Loucy (cell line): ENCODE measurements around the gene RPL22L1.
"Not testable (repeated sequence)": the region's sequence is repeated elsewhere in the genome, so short reads cannot be mapped to it uniquely, and the experiment has no call there.

Source experiments
- H2AFZ ChIP-seq: fragments of 200-600 bp; sonication (generic); 2 replicates; pipeline ENCODE4 v1.6.0; 2016; ENCODE audit warnings: antibody characterized with exemption, mild to moderate bottlenecking, low read length, moderate library complexity
- H3F3A ChIP-seq: fragments of 200-600 bp; 2 replicates; pipeline ENCODE4 v1.6.0; 2016; ENCODE audit warnings: antibody characterized with exemption, low read depth, mild to moderate bottlenecking
- H3K27me3 ChIP-seq: fragments of 200-600 bp; sonication (generic); 2 replicates; pipeline ENCODE4 v1.6.1; 2014; ENCODE audit warnings: low read length, mild to moderate bottlenecking; ENCODE audit not compliant: insufficient read depth, poor library complexity, severe bottlenecking
- H3K36me3 ChIP-seq: fragments of 200-600 bp; sonication (generic); 2 replicates; pipeline ENCODE4 v1.6.1; 2016; ENCODE audit warnings: low read length; ENCODE audit not compliant: insufficient read depth
- H3K4me1 ChIP-seq: fragments of 200-600 bp; sonication (generic); 2 replicates; pipeline ENCODE4 v1.5.1; 2014; ENCODE audit warnings: low read length, mild to moderate bottlenecking; ENCODE audit not compliant: insufficient read depth, poor library complexity, severe bottlenecking
- H3K4me2 ChIP-seq: fragments of 200-600 bp; sonication (generic); 2 replicates; pipeline ENCODE4 v1.6.0; 2014; ENCODE audit warnings: antibody characterized with exemption, low read length, low read depth, mild to moderate bottlenecking; ENCODE audit not compliant: poor library complexity, severe bottlenecking
- H3K4me3 ChIP-seq: fragments of 200-600 bp; sonication (generic); 2 replicates; pipeline ENCODE4 v1.5.1; 2014; ENCODE audit warnings: low read length, mild to moderate bottlenecking, mixed read lengths; ENCODE audit not compliant: poor library complexity, severe bottlenecking
- H3K79me2 ChIP-seq: fragments of 200-600 bp; sonication (generic); 2 replicates; pipeline ENCODE4 v1.6.1; 2014; ENCODE audit warnings: low read length; ENCODE audit not compliant: insufficient read depth
- H3K9ac ChIP-seq: fragments of 200-600 bp; sonication (generic); 2 replicates; pipeline ENCODE4 v1.6.0; 2014; ENCODE audit warnings: mild to moderate bottlenecking, low read depth, low read length, moderate library complexity; ENCODE audit not compliant: poor library complexity, severe bottlenecking
- H3K9me2 ChIP-seq: fragments of 200-600 bp; sonication (generic); replicated peaks from 2 replicates; pipeline ENCODE4 v1.6.1; 2016; ENCODE audit warnings: low read depth, low read length, mixed read lengths
- H3K9me3 ChIP-seq: fragments of 200-600 bp; sonication (generic); 2 replicates; pipeline ENCODE4 v1.6.1; 2014; ENCODE audit warnings: mild to moderate bottlenecking, antibody characterized with exemption, low read length, low read depth; ENCODE audit not compliant: insufficient read depth
- H4K20me1 ChIP-seq: fragments of 200-600 bp; sonication (generic); 2 replicates; pipeline ENCODE4 v1.6.0; 2014; ENCODE audit warnings: antibody characterized with exemption, low read length, mild to moderate bottlenecking; ENCODE audit not compliant: insufficient read depth, poor library complexity, severe bottlenecking
- EZH2phosphoT487 ChIP-seq: fragments of 200-600 bp; IDR thresholded peaks from 2 replicates; pipeline ENCODE4 v1.6.1; 2018; ENCODE audit warnings: antibody characterized with exemption, mild to moderate bottlenecking, moderate library complexity, borderline replicate concordance
- TF ChIP-seq, protein P1 (sequence below): fragments of 200-600 bp; sonication (generic); conservative IDR thresholded peaks from 2 replicates; pipeline ENCODE4 v1.5.1; 2014; ENCODE audit warnings: mild to moderate bottlenecking, antibody characterized with exemption, low read length

The RPL22L1 gene

DNA sequence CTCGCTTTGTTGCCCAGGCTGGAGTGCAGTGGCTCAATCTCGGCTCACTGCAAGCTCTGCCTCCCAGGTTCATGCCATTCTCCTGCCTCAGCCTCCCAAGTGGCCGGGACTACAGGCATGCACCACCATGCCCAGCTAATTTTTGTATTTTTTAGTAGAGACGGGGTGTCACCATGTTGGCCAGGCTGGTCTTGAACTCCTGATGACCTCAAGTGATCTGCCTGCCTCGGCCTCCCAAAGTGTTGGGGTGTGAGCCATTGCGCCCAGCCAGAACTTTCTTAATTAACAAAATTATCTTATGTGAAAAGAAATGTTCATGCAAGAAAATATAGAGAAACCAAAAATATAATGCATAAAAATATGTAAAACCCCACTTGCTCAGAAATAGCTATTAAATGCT, 7.3 kb upstream of the RPL22L1 start:
- not testable (repeated sequence) for H4K20me1 ChIP-seq, H3K79me2 ChIP-seq, H3K9me2 ChIP-seq, H3K36me3 ChIP-seq, H3K9ac ChIP-seq, H3K4me1 ChIP-seq, H2AFZ ChIP-seq, H3K27me3 ChIP-seq, H3K9me3 ChIP-seq, H3F3A ChIP-seq, H3K4me3 ChIP-seq, H3K4me2 ChIP-seq

DNA sequence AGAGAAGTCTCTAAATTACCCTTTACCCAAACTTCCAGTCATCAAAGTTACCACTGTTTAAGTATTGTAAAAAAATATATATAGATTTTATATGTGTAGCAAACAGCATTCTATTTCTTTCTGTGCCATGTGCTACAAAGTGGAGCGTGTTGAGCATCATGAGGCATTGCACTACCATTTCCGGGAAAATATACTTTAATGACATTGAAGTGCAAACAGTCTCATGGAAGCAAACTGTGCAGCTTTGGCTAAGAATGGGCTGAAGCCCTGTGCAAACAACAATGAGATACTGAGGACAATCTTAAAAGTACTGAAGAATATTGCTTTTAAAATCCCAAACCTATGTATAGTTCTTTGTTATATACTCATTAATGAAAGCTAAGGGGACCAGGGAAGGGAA, 6.5 kb upstream of the RPL22L1 start:
- Histone ChIP-seq H3K4me1 (peaks cover 4% of the 10 kb centered on the region), H3F3A (no peaks in the 10 kb centered on the region), H3K9ac (no peak overlapping the region), H3K9me2 (no peaks in the 10 kb centered on the region), H3K4me2 (no peak overlapping the region), H3K79me2 (no peaks in the 10 kb centered on the region), H3K4me3 (no peak overlapping the region), H3K9me3 (no peaks in the 10 kb centered on the region), H3K36me3 (no peaks in the 10 kb centered on the region), H4K20me1 (no peaks in the 10 kb centered on the region), H3K27me3 (no peaks in the 10 kb centered on the region), H2AFZ (no peak overlapping the region)
- TF ChIP-seq, protein P1, sequence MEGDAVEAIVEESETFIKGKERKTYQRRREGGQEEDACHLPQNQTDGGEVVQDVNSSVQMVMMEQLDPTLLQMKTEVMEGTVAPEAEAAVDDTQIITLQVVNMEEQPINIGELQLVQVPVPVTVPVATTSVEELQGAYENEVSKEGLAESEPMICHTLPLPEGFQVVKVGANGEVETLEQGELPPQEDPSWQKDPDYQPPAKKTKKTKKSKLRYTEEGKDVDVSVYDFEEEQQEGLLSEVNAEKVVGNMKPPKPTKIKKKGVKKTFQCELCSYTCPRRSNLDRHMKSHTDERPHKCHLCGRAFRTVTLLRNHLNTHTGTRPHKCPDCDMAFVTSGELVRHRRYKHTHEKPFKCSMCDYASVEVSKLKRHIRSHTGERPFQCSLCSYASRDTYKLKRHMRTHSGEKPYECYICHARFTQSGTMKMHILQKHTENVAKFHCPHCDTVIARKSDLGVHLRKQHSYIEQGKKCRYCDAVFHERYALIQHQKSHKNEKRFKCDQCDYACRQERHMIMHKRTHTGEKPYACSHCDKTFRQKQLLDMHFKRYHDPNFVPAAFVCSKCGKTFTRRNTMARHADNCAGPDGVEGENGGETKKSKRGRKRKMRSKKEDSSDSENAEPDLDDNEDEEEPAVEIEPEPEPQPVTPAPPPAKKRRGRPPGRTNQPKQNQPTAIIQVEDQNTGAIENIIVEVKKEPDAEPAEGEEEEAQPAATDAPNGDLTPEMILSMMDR = no peak
- TF ChIP-seq EZH2phosphoT487 = no peak

DNA sequence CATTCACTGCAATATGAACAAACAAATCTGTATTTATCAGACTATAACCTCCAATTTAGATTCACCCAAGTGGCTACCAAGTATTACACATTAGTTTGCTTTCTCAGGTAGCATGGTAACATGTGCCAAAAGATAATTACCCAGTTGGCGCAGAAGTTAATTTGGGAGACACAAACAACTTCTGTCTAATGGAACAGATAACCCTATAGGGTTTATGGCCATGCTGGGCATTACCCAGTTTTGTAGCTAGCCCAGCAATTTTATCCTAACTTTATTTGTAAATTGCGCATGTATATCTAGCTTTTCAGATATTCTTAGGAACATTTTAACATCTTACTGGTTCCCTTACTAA, 780 bp downstream of the RPL22L1 start:
- TF ChIP-seq, protein P1 = no peak
- TF ChIP-seq EZH2phosphoT487 = no peak
- peak overlapping the region; percentile 98 for H3K4me3 ChIP-seq
- peaks cover 31% of the 10 kb centered on the region for H4K20me1 ChIP-seq
- H3K4me2 ChIP-seq = peak overlapping the region; percentile 96
- peaks cover 12% of the 10 kb centered on the region for H3F3A ChIP-seq
- H3K27me3 ChIP-seq = no peaks in the 10 kb centered on the region
- H3K9ac ChIP-seq = peak overlapping the region; percentile 99
- H3K9me2 ChIP-seq = no peaks in the 10 kb centered on the region
- H3K36me3 ChIP-seq = peaks cover 35% of the 10 kb centered on the region
- H3K9me3 ChIP-seq = no peaks in the 10 kb centered on the region
- H2AFZ ChIP-seq = peak overlapping the region; percentile 5; the same call in 1 of the 2 replicates
- peaks cover 40% of the 10 kb centered on the region for H3K4me1 ChIP-seq
- H3K79me2 ChIP-seq = peaks cover 42% of the 10 kb centered on the region

DNA sequence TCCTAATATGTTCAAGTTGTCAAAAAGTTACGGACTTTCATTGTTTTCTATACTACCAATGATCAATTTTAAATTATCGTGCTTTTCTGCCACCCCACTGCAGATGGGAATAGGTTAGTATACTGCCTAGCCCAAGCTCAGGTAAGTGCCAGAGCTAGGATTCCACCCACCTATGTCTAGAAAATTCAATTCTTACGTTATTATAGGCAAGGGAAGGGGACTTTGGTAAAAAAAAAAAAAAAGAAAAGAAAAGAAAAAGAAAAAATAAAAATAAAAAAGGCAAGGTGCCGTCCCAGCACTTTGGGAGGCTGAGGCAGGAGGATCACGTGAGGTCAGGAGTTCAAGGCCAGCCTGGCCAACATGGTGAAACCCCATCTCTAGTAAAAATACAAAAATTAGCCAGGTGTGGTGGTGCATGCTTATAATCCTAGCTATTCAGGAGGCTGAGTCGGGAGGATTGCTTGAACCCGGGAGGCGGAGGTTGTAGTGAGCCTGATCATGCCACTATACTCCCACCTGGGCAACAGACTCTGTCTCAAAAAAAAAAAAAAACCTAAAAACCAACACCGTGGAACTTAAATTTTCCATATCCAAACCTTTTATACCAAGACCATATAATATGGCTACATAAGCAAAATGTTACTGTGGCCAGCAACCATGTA, 1.3 kb downstream of the RPL22L1 start:
- Histone ChIP-seq H3K27me3 (no peaks in the 10 kb centered on the region), H3K4me1 (peaks cover 40% of the 10 kb centered on the region), H3K4me3 (peak overlapping the region; percentile 98), H3F3A (peaks cover 12% of the 10 kb centered on the region), H3K9ac (peak overlapping the region; percentile 99), H3K4me2 (peak overlapping the region; percentile 96), H3K9me3 (no peaks in the 10 kb centered on the region), H3K79me2 (peaks cover 42% of the 10 kb centered on the region), H4K20me1 (peaks cover 31% of the 10 kb centered on the region), H3K36me3 (peaks cover 35% of the 10 kb centered on the region), H2AFZ (no peak overlapping the region), H3K9me2 (no peaks in the 10 kb centered on the region)
- no peak for TF ChIP-seq EZH2phosphoT487
- TF ChIP-seq, protein P1 = no peak
